GM10847 (cell line): ENCODE data around the gene MACO1.

Source experiments
- POLR2A ChIP-seq: IDR thresholded peaks from 2 replicates; pipeline ENCODE4 v1.6.1; 2011; ENCODE audit not compliant: insufficient read length; ENCODE audit errors: extremely low read depth

Gene MACO1

DNA sequence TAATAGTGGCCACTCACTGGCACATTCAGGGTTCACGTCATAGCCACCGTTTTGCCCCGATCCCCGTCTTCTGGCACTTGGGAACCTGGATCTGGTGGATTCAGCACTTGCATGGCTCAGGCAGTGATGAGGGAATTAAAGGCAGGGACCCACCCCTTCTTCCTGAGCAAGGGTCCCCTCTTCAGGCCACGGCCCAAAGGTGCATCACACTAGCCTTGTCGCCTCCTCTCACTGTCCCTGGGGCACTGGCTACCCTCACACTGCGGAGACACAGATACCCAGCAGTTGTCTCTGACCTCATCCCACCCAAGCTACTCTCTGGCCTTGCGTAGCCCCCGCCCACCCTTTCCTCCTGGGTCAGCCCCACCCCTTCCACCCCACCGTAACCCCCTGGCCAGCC lies 92.8 kb downstream of the MACO1 start:
- TF ChIP-seq POLR2A = no peak

DNA sequence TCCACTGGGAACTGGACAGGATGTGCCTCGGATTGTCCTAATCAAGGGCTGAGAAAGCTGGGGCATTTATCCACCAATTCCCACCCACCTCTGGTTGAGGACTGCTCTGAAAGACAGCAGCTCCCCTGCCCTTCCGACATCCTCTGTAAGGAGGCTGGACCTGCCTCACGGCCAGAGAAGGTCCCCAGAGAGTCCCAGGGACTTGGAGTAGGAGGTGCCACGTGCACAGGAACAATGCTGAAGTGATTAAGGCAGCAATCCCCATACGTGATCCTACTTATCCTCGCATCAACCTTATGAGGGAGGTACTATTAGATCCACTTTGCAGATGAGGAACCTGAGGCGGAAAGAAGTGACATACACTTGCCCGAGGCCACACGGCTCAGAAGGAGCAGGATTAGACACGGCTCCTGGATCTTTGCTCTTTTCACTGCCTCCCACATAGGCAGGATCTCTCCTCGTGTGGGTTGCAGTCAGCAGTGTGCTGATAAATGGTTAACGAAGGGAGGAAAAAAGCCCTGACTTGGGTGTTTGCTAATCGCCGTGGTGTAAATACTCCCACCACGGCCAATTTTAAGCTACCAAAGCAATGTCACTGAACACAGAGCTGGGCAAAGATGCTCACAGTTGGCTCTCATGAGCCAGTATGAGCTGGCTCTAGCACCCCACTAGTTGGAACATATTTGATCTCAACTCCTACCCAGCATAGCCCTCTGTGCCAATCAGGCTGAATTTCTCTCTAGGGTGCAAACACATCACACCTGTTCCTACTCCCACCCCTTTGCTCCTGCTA lies 94.1 kb downstream of the MACO1 start:
- no peak for TF ChIP-seq POLR2A

DNA sequence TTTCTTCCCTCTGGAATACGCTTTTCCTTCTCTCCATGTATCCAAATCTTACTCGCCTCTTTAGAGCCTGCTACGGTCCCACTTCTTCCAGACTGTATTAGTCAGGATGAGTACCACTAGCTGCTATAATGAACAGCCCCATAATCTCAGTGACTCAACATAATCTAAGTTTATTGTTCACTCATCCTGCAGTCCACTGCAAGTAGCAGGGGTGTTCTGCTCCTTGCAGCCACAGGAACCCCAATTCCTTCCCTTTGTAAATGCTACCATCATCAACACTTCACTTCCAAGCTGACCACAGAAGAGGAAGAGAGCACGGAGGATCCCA lies 94.6 kb downstream of the MACO1 start:
- TF ChIP-seq POLR2A = no peak

DNA sequence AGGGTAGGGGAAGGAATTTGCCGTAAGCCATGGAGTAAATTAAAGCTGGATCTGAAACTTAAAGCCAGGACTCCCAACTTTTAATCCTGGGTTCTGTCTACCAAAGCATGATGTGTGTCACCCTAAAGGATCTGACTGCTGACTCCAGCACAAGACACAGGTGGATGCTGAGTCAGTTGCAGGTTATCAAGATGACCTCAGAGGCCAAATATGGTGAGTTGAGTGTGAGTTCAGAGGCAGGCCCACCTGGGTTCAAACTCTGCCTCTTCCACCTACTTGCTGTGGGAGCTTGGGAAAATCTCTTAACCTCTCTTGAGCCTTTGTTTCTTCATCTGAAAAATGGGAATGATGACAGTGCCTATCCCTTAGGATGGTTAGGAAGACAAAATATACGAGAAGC lies 96.1 kb downstream of the MACO1 start:
- no peak for TF ChIP-seq POLR2A

DNA sequence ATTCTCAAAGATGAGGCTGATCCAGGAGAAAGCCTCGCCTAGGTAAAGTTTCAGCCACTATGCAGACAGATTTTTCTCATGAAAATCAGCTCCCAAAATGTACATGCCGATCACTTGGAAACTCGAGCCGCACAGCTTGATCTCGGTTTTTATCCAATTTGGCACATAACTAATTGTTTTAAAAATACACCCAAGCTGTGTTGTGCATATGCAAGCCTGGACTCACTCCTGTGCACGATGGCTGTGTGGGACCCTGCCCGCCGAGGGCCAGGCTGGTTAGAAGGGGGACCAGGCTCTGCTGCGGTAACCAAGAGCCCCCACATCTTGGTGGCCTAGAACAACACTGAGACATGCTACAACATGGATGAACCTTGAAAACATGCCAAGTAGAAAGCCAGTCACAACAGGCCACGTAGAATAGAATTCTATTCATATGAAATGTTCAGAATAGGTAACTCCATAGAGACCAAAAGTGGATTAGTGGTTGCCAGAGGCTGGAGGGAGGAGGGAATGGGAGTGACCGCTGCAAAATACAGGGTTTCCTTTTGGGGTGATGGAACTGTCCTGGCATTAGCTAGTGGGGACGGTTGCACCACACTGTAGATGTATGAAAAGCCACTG lies 96.6 kb downstream of the MACO1 start:
- no peak for TF ChIP-seq POLR2A

DNA sequence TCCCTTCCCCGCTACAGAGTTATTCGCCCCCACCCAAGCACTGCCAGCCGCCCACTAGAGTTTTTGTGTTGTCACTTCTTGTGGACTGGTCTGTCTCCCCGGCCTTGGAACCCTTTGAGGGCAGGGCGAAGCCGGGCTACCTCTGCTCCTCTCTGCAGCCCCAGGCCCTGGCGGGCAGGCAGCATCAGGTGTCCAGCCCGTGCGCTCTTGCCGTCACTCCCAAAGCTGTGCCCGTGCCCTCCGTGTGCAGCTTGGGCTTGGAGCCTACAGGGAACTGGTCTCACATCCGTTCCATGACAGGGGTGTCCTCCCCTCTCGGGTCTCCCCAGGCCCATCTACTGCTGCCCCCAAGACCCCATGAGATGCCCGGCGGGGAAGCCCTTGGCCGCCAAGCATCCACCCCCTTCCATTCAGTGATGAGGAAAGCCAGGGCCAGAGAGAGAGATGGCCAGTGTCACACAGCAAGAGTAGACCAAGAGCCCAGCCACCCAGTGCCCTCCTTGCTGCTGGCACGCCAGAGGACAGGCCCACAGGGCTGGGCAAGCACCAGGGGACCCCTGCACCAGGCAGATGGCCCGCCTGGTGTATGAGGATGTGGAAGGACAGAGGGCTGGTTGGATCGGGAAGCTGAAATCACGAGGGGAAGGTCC lies 97.4 kb downstream of the MACO1 start:
- no peak for TF ChIP-seq POLR2A

DNA sequence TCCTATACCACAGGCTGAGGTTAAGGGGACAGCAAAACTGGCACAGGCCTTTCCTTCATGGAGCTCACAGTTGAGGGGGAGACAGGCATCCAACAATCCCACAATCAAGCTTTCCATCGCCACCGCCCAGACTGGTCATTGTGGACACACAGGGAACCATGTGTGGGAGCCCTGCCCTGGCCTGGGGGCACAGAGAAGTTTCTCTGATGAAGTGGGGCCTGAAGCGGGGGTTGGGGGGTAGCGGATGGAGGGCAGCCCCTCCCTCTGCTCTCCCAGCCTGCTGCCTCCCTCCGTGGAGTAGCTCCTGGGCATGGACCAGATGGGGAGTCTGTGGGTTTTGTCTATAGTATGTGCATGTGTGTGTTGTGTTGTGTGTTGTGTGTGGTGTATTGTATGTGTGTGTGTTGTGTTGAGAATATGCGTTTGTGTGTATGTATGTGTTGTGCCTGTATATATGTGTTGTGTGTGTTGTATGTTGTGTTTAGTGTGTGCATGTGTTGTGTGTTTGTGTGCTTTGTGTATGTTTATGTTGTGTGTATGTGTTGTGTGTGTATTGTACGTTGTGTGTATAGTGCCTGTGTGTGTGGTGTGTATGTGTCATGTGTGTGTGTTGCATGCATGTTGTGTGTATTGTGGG lies 98.3 kb downstream of the MACO1 start:
- TF ChIP-seq POLR2A = no peak

DNA sequence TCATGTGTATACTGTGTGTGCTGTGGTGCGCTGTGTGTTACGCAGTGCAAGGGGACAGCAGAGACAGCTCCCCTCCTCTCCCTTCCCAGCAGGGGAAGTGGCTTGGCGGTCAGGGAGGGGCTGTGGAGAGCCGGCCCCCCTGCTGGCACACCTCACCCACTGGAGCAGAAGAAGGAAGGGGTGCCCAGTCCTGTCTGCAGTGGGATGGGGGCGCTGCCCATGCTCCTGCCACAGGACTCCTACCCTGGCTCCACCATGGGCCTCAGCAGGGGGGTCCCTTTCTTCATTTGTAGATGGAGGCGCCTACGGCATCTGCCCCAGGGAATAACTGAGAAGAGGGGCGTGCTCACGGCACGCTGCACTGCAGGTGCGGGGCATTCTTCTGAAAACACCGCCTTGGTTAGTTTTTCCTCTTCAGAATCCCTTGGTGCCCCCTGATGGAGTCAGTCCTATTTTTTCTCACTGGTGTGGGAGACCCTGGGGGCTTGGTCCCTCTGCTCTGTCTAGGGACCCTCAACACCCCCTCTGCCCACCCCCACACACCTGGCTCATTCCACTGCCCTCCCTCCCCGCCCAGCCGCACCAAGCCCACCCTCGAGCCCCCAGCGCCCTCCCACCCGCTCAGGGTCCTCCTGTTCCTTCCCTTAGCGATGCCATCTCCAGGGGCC lies 99.0 kb downstream of the MACO1 start:
- no peak for TF ChIP-seq POLR2A

DNA sequence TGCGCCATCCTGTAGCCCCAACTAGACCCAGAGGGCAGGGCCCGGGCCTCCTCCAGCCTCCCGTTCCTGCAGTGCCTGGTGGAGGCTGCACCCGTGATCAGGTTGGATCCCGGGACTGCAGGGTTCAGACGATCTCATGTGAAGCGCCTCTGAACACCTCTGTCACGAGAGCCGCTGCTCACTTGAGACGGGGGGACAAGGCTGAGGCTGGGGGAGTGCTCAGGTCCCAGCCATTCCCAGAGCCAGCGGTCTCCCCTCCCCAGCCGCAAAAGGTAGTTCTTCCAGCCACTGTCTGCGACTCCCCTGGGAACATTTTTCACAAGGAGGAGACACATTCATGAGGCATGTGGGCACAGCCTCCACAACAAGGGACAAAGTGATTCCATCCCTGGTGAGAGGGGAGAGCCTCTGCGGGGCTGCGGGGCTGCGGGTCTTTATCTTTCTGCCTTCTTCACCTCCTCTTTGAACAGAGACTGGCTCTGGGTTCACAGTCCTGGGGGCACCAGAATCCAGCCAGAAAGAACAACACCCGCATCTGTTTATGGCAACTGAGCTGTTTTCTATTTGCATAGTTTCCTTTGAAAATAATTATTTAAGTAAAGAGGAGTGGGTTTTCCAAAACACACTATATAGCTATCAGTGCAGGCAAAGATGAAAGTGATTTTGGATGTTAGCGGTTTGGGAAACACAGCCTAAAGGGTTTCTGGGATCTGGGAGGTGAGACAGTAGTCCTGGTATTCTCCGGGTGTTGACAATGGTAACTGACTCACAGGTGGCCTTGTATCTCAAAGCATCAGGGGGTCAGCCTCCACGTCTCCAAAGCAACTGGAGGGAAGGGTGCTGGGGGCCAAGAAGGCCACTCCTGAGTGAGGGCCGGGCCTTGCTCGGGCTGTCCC lies 99.7 kb downstream of the MACO1 start:
- TF ChIP-seq POLR2A = no peak

DNA sequence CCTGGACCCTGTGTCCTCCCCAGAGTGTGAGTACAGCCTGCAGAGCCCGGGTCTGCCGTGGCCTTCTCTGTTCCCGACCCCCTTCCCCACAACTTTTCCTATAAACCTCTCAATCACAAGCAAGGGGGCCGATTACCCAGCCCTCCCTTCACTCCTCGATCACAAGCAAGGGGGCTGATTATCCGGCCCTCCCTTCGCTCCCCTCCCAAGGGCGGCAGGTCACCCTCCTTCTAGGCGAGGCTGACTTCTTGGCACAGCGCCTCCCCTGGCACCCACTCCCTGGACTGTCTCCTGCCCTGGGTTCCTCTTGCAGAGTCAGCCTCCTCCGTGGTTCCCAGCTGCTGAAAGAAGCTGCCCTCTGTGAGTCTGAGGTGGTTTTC lies 100.4 kb downstream of the MACO1 start:
- no peak for TF ChIP-seq POLR2A

DNA sequence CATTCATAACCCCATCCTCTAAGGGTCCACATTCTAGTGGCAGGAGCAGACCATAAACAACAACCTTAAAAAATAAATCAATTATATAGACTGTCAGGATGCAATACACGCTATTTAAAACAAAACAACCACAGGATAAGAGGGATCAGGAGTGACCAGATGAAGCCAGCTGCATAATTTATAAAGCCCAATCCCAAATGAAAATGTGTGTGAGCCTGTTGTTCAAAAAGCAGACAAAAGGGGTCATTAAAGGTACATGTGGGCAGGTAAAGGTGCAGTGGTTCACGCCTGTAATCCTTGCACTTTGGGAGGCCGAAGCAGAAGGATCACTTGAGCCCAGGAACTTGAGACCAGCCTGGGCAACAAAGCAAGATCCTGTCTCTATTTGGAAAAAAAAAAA lies 102.3 kb downstream of the MACO1 start:
- no peak for TF ChIP-seq POLR2A

DNA sequence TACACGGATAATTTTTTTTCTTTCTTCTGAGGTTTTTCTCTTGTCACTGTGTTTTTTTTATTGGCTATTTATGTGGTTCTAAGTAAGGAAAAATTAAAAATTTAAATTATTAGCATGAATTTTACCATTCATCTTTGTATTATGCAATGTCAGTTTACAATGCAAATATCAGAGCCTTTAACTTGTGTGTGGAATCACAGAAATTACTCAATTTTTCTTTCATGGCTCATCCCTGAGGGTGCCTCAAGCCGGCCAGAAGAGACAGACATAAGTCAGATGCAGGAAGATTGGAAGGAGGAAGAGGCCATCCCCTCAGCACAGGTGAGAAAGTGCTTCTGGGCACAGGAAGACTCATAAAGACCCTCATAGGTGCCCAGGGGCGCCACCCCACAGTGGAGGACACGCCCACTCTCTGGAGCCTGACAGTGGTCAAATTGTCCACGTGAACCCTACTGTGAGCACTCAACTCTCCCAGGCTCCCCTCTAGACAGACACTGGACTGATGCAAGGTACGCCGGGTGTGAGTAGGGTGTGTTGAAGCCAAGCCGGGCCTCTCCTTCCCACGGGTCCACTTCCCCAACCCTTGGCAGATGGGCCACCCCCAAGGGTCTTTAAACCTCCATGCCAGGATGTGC lies 103.2 kb downstream of the MACO1 start:
- TF ChIP-seq POLR2A = no peak

DNA sequence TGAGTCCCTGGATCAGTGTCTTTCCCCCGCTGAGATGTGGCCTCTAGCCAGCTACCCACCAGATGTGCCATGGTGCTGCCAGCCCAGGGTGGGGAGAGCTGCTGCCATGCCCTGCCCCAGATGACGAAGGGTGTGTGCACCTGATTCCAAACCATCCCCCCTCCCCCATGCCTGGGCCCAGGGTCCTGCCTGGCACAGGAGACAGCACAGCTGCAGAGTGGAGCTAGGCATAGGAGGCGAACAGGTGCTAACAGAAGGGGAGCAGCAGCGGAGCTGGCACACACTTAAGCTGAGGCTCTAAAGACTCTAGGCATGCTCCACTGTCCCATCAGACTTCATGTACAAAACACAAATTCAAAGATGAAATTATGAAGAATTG lies 103.7 kb downstream of the MACO1 start:
- TF ChIP-seq POLR2A = no peak

DNA sequence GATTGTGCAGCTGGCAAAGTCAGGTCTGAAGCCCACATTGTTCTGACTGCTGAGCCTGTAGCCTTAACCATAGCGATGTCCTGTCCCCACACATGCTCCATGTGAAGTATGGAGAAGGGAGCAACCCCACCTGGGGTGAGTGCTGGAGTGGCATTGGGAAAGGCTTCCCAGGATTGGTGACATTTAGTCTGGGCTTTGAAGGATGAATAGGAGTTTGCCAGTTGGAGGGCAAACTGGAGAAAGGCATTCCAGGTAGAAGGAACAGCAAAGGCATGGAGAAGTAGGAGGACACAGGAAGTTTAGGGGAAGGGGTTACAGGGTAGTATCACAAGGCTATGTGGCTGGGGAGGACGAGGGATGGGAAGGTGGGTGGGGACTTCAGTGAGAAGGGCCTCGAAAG lies 105.4 kb downstream of the MACO1 start:
- TF ChIP-seq POLR2A = no peak
